GM12873 (cell line): Measurements from ENCODE around the gene HMX2.

ENCODE experiments used
- TF ChIP-seq, protein P1 (sequence below): IDR thresholded peaks from 2 replicates; pipeline ENCODE4 v1.5.1; 2012; ENCODE audit warnings: low read depth, mild to moderate bottlenecking, moderate library complexity, low read length, control low read depth; ENCODE audit not compliant: insufficient read depth; ENCODE audit errors: missing control alignments

Gene HMX2

GRCh38 chr10:123149568-123150270 is 1.8 kb downstream of the HMX2 start:
- TF ChIP-seq, protein P1, sequence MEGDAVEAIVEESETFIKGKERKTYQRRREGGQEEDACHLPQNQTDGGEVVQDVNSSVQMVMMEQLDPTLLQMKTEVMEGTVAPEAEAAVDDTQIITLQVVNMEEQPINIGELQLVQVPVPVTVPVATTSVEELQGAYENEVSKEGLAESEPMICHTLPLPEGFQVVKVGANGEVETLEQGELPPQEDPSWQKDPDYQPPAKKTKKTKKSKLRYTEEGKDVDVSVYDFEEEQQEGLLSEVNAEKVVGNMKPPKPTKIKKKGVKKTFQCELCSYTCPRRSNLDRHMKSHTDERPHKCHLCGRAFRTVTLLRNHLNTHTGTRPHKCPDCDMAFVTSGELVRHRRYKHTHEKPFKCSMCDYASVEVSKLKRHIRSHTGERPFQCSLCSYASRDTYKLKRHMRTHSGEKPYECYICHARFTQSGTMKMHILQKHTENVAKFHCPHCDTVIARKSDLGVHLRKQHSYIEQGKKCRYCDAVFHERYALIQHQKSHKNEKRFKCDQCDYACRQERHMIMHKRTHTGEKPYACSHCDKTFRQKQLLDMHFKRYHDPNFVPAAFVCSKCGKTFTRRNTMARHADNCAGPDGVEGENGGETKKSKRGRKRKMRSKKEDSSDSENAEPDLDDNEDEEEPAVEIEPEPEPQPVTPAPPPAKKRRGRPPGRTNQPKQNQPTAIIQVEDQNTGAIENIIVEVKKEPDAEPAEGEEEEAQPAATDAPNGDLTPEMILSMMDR: no peak

DNA sequence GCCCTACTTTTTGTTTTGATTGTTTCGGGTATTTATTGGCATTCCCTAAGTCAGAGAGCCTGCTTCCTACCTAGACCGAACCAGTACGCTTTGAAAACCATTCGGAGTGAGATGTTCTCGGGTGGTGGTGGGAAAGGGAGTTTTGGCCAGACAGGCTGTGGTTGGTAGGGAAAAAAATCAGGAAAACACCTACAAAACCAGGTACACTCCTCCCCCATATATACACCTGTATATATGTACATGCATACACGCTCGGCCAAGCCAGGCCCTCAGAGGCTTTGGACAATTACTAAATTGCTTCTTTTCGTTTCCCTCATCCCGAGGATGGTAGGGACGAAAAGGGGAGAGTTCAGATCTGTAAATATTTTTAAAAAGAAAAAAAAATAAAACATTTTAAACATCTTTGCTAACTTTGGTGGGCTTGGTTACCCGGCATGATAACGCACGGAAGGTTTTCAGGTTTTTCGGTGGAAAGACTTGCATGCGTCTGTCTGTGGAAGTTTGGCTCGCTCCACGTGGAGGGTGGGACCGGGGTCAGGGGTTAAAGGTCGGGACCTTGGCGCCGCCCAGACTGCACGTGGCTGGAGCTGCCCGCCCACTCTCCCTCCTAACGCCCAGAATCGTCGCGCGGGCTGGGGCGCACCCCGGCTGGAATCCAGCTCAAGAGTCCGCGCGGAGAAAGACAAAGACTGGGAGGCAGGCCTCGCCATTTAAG is 2.5 kb downstream of the HMX2 start:
- TF ChIP-seq, protein P1: no peak

DNA sequence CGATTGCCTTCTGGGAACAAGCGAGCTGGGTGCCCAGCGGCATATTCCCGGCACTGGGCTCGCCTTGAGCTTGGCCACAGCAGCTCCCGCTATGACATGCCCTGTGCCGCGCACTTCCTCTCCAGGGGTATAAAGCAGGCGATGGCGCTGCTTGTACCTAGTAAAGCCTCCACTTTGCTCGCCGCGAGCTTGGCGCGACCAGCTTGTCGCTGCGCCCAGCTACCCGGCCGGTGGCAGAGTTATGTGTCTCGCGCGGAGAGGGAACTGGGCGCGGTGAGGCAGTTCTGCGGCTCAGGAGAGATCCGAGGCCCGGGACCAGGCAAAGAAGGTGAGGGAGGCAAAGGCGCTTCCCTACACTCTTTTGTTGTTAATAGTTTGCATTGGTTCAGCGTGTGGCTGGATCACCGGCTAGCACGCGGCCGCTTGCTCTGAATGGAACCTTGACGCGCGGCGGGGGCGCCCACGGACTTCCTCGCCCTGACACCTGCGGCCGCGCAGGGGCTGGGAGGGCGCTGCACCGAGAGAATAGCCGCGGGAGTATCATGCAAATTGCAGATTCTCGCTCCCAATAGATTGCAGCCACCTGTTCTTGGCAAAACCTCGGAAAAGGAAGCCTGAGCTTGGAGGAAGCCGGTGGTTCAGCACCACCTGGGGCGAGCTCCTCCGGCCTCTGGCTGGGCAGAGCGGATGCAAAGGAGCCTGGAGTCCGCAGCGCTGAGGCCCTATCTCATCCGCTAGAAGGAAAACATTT is 3.2 kb downstream of the HMX2 start:
- TF ChIP-seq, protein P1: no peak

DNA sequence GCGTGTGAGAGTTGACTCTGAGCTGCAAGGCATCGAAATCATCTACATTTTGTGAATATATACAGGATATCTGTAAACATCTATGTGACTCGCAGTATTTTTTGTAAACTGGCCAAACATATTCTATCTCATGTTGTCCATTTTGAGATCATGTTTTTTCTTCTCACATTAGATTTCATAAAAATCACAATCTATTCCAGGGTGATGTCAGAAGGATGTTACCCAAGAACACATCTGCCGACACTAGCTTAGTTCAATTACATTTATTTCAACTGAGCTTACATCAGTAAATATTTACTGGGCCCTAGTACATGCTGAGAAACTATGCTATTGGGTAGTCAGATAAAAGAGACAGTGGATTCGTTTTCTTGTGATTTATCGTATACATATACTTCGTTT is 3.8 kb downstream of the HMX2 start:
- TF ChIP-seq, protein P1: no peak

- TF ChIP-seq, protein P1: no peak
Observed at GRCh38 chr10:123153486-123154091, 5.7 kb downstream of the HMX2 start.

DNA sequence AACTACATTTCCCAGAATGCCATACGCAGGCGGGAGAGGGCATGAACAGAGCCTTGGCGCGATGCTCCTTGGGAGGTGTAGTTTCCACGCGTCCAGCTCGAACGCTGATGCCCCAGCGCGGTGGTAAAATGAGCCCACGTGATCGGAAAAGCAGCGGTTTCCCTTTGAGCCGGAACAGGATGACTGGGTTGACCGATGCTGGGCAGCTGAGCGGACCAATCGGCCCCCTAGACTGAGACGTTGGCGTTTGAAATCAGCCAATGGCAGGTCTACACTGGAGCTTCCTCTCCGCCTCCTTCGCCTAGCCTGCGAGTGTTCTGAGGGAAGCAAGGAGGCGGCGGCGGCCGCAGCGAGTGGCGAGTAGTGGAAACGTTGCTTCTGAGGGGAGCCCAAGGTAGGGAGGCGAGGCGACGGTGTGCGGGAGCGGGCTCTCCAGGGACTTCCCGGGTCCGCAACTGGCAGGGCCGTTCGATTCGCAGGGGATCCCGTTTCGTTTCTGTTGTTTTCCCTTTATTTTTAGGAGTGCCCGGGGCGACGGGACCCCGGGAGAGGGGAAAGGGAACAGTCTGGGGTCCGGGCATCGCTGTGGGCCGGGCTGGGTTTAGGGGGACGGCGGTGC is 6.3 kb downstream of the HMX2 start, which contains the start of gene BUB3:
BUB3 (plus strand) TSS at position 311 of the 619 bp plus-strand sequence. CDS start 516 bp downstream, outside the sequence.
- TF ChIP-seq, protein P1: no peak
